Peyer's patch (tissue), 4 donors: Measurements from ENCODE around the gene EXOC3L2. TPM values are rescaled to one million over a fixed set of nuclear protein-coding genes. Genes with fewer than 3 reads are reported as not detected.

Source experiments
- DNase-seq, 3 donors: peaks; one replicate each; pipeline ENCODE4 v3.0.0-alpha.2; 2017 to 2019
- H3K27ac ChIP-seq, 4 donors: fragments of 200-600 bp; sonication (generic); one replicate each; pipeline ENCODE4 v1.5.1; 2016 to 2019
- H3K27me3 ChIP-seq, 2 donors: fragments of 200-600 bp; sonication (generic); one replicate each; pipeline ENCODE4 v1.5.1; 2019
- H3K36me3 ChIP-seq, 3 donors: fragments of 200-600 bp; sonication (generic); one replicate each; pipeline ENCODE4 v1.5.1; 2016 to 2019
- H3K4me1 ChIP-seq, 4 donors: fragments of 200-600 bp; sonication (generic); one replicate each; pipeline ENCODE4 v1.5.1; 2016 to 2019
- H3K4me3 ChIP-seq, 4 donors: fragments of 200-600 bp; sonication (generic); 1 replicate in 3 of 4; 2 replicates in 1 of 4; pipeline ENCODE4 v1.5.1; 2016 to 2019; ENCODE audit warnings: mild to moderate bottlenecking in 1 of 4
- H3K9me3 ChIP-seq, 4 donors: fragments of 200-600 bp; sonication (generic); one replicate each; pipeline ENCODE4 v1.5.1; 2016 to 2019; ENCODE audit warnings: mild to moderate bottlenecking in 1 of 4
- POLR2A ChIP-seq, 2 donors: fragments of 450-650 bp; IDR thresholded peaks; one replicate each; pipeline ENCODE4 v1.5.1; 2017; ENCODE audit warnings: antibody characterized with exemption in 2 of 2, mild to moderate bottlenecking in 2 of 2, moderate library complexity in 2 of 2
- total RNA-seq, 4 donors: library from RNA; depleted of rRNA; stranded (reverse); fragments of >200 nt; gene quantifications; one replicate each; pipeline ENCODE4 v1.1.0, GENCODE V29; 2016
- TF ChIP-seq, protein P1 (sequence below), 6 experiments: fragments of 450-650 bp in 4 of 6; fragments of 200-600 bp in 2 of 6; sonication (generic) in 1 of 6; IDR thresholded peaks; one replicate each; pipeline ENCODE4 v1.5.1; 2017 to 2019; ENCODE audit warnings: antibody characterized with exemption in 6 of 6, mild to moderate bottlenecking in 3 of 6, moderate library complexity in 1 of 6

The EXOC3L2 gene
- total RNA-seq, 4 donors from 2014 or later = 1.5 to 8.3 (median 1.5) TPM

DNA sequence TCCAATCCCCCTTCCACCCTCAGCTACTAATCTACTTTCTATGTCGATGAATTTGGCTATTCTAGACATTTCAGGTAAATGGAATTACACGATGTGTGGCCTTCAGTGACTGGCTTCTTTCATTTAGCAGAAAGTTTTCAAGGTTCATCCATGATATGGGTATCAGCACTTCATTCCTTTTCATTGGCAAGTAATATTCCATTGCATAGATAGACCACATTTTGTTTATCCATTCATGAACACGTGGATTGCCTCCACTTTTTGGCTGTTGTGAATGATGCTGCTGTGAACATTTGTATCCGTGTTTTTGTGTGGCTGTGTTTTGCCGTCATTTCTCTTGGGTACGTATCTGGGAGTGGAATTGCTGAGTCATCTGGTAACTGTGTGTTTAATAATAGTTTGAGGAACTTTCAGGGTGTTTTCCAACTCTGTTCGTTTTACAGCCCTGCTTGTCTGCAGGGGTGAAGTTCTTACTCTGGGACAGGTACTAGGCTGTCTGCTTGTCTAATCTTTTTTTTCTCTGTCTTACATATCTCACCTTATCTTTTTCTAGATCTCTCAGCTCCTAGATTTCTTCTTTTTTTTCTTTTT is 38.3 kb upstream of the EXOC3L2 start:
- H3K4me3 ChIP-seq = no peak overlapping the region
- DNase-seq = no peak
- TF ChIP-seq POLR2A (IDR thresholded peaks at IDR 0.05) = no peak
- TF ChIP-seq, protein P1, sequence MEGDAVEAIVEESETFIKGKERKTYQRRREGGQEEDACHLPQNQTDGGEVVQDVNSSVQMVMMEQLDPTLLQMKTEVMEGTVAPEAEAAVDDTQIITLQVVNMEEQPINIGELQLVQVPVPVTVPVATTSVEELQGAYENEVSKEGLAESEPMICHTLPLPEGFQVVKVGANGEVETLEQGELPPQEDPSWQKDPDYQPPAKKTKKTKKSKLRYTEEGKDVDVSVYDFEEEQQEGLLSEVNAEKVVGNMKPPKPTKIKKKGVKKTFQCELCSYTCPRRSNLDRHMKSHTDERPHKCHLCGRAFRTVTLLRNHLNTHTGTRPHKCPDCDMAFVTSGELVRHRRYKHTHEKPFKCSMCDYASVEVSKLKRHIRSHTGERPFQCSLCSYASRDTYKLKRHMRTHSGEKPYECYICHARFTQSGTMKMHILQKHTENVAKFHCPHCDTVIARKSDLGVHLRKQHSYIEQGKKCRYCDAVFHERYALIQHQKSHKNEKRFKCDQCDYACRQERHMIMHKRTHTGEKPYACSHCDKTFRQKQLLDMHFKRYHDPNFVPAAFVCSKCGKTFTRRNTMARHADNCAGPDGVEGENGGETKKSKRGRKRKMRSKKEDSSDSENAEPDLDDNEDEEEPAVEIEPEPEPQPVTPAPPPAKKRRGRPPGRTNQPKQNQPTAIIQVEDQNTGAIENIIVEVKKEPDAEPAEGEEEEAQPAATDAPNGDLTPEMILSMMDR (IDR thresholded peaks at IDR 0.05) = no peak
- no peaks in the 10 kb centered on the region for H3K27me3 ChIP-seq
- H3K4me1 ChIP-seq = no peaks in the 10 kb centered on the region
- H3K36me3 ChIP-seq = peaks cover 0 to 29% (median 0%) of the 10 kb centered on the region in 3 donors
- no peaks in the 10 kb centered on the region for H3K9me3 ChIP-seq
- no peak overlapping the region for H3K27ac ChIP-seq

DNA sequence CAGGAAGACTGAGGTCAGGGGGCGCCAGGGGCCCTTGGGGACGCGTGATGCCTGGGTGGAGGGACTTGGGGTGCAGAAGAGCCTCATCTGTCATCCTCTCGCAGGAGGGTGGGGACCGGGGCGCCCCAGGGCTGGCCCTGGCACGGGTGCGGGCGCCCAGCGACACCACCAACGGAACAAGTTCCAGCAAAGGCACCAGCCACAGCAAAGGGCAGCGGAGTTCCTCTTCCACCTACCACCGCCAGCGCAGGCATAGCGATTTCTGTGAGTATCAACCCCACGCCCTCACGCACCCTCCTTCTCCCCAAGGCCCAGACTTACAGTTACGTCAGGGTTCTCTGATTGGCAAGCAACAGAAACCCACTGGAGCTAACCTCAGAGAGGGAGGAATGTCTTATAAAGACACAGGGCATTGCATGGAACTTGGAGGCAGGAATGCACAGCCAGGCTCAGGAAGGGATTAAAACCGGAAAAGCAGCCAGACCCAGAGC is 35.3 kb upstream of the EXOC3L2 start:
- no peak overlapping the region for H3K4me3 ChIP-seq
- H3K36me3 ChIP-seq = peaks cover 0 to 27% (median 0%) of the 10 kb centered on the region in 3 donors
- H3K9me3 ChIP-seq = no peaks in the 10 kb centered on the region
- no peak for DNase-seq
- H3K27ac ChIP-seq = no peak overlapping the region
- TF ChIP-seq, protein P1 (IDR thresholded peaks at IDR 0.05) = no peak
- no peak for TF ChIP-seq POLR2A (IDR thresholded peaks at IDR 0.05)
- H3K27me3 ChIP-seq = no peaks in the 10 kb centered on the region
- H3K4me1 ChIP-seq = no peaks in the 10 kb centered on the region

- no peak overlapping the region for H3K4me3 ChIP-seq
- DNase-seq = no peak
- H3K36me3 ChIP-seq = peaks cover 0 to 27% (median 0%) of the 10 kb centered on the region in 3 donors
- TF ChIP-seq, protein P1 (IDR thresholded peaks at IDR 0.05) = no peak
- TF ChIP-seq POLR2A (IDR thresholded peaks at IDR 0.05) = no peak
- H3K27me3 ChIP-seq = no peaks in the 10 kb centered on the region
- no peak overlapping the region for H3K27ac ChIP-seq
- no peaks in the 10 kb centered on the region for H3K9me3 ChIP-seq
- H3K4me1 ChIP-seq = no peaks in the 10 kb centered on the region
These were observed 34.5 kb upstream of the EXOC3L2 start for GRCh38 chr19:45279587-45280192.

GRCh38 chr19:45278087-45278486 is 32.9 kb upstream of the EXOC3L2 start:
- DNase-seq = no peak
- Histone ChIP-seq H3K4me1 (no peaks in the 10 kb centered on the region), H3K9me3 (no peaks in the 10 kb centered on the region), H3K27ac (no peak overlapping the region), H3K36me3 (peaks cover 0 to 35% (median 0%) of the 10 kb centered on the region in 3 donors), H3K27me3 (no peaks in the 10 kb centered on the region), H3K4me3 (no peak overlapping the region)
- TF ChIP-seq POLR2A (IDR thresholded peaks at IDR 0.05) = no peak
- TF ChIP-seq, protein P1 (IDR thresholded peaks at IDR 0.05) = no peak

DNA sequence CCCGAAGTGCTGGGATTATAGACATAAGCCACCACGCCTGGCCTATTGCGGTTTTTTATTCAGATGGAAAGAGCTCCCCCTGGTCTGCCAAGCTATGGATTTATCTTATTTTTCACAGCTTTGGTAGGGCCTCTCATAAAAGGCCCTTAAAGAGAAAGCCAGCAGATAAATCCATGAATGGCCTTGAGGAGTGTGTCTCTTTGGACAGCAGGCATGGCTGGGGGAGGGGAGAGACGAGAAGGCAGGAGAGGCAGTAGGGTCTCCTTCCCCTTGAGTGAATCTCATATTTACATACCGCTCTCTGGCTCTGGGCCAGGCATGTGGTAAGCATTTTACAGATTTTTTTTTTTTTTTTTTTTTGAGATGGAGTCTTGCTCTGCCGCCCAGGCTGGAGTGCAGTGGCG is 31.1 kb upstream of the EXOC3L2 start:
- TF ChIP-seq, protein P1 (IDR thresholded peaks at IDR 0.05) = no peak
- no peak for TF ChIP-seq POLR2A (IDR thresholded peaks at IDR 0.05)
- peaks cover 0 to 49% (median 0%) of the 10 kb centered on the region in 3 donors for H3K36me3 ChIP-seq
- no peak overlapping the region for H3K27ac ChIP-seq
- no peak overlapping the region for H3K4me3 ChIP-seq
- no peaks in the 10 kb centered on the region for H3K4me1 ChIP-seq
- no peaks in the 10 kb centered on the region for H3K9me3 ChIP-seq
- no peak for DNase-seq
- no peaks in the 10 kb centered on the region for H3K27me3 ChIP-seq
